Cerebellar nuclear complex (tissue), 1 donor: ENCODE results near the gene GPR21.

Source experiments
- DNase-seq, 2 experiments: peaks; one replicate each; lab custom pipeline; 2025; lab: John Stamatoyannopoulos, UW

GPR21 gene, protein sequence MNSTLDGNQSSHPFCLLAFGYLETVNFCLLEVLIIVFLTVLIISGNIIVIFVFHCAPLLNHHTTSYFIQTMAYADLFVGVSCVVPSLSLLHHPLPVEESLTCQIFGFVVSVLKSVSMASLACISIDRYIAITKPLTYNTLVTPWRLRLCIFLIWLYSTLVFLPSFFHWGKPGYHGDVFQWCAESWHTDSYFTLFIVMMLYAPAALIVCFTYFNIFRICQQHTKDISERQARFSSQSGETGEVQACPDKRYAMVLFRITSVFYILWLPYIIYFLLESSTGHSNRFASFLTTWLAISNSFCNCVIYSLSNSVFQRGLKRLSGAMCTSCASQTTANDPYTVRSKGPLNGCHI

DNA sequence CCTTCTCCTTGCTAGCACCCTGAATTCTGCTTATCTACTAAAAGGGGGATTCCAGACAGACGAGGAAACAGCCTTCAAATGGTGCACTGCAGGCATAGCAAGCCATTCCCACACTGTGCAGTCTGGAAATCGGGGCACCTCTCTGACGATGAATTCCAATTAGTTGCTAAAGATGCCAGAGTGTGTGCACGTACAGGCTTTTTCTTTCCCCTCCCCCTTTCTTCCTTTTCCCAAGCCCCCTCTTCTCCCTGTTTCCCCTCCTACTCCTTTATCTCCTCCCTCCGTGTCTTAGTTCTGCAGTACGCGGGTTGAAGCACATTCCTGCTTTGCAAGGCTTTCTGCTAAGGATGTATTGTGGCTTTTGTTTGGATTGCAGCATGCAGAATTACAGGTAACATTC lies at the start of gene GPR21:
Gene GPR21, plus strand, starts transcription at position 316 of the 400 bp plus-strand sequence. CDS start 900 bp downstream, outside the sequence.
- no peak for DNase-seq

DNA sequence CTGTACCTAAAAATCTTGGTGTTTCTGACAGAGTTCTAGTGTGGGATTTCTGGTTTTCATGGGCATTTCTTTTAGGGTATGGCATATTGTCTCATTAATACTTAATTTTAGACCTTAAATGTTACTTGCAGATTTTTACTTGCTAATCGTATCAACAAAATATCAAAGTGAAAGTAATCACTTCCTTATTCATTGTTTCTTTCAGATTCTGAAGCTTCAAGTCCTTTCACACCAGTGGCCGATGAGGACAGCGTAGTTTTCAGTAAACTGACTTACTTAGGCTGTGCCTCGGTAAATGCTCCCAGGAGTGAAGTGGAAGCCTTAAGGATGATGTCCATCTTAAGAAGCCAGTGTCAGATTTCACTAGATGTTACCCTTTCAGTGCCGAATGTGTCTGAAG lies 47.5 kb upstream of the GPR21 start:
- DNase-seq: no peak

DNA sequence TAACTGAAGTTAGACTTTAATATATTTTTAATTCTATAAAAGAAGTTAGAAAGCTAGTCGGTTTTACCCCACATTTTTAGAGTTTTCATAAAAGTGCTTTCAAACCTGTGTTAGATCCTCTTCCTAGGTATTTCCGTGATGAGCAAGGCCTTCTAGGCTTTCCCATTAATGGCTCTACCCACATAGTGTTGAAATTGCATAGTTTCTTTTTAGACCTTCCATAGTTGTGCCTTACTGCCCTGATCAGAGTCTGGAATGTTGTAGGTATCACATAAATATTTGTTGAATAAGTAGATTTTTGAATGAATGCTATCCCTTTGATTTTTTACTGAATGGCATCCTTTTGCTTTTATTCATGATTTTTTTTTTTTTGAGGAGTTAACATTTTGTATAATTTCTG lies 45.3 kb upstream of the GPR21 start:
- no peak for DNase-seq

DNA sequence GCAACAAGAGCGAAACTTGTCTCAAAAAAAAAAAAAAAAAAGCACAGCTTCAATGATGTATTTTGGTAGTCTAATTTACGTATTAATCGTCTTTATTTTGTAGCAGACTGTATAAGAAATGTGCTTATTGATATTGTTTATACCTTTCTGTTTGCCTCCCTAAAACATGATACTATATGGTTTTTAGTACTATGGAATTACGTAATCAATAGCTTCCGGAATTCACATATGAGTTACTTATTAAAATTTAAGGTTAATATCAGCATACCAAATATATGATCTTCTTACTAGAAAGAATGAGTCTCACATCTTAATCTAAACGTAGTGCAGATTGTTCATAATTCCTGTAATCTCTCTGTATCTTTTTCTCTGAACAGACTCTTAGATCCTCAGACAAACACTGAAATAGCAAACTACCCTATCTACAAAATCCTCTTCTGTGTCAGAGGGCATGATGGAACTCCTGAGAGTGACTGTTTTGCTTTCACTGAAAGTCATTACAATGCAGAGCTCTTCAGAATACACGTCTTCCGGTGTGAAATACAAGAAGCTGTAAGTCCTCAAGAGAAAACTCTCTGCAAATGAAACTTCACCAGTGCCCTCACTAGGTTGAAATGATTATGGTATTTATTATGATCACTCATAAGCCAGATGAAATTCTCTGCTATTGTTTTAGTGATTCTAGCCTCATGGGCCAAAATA lies 44.4 kb upstream of the GPR21 start:
- DNase-seq: no peak

DNA sequence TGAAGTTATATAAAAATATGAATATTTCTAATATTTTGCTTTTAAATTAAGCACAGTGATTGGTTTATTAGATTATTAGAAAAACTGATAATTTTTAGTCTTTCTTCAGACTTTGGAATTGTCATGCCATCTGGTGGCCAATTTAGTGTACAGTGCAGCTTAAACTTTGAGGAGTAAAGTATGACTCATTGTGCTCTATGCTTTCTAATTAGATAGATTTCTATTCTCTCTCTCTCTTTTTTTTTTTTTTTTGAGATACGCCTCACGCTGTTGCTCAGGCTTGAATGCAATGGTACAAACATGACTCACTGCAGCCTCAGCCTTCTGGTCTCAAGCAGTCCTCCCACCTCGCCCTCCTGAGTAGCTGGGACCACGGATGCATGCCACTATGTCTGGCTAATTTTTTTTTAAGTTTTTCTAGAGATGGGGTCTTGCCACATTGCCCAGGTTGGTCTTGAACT lies 42.1 kb upstream of the GPR21 start:
- no peak for DNase-seq

DNA sequence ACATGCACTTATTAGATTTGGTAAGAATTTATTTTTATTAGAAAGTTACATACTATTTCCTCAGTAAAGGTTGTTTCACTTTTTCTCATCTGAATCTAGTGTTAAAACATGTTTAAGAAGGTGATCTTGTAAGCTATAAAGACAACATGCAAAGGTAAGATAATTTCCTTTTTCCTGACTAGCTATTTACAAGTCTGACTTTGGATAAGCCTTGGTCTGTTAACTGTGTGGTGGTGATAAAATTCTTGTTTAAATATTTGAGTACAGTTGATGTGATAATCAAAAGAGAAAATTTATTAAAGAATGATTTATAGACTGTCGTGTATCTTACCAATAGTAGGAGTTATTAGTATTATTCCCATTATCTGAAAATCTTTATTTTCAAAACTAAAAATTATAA lies 36.9 kb upstream of the GPR21 start:
- no peak for DNase-seq

DNA sequence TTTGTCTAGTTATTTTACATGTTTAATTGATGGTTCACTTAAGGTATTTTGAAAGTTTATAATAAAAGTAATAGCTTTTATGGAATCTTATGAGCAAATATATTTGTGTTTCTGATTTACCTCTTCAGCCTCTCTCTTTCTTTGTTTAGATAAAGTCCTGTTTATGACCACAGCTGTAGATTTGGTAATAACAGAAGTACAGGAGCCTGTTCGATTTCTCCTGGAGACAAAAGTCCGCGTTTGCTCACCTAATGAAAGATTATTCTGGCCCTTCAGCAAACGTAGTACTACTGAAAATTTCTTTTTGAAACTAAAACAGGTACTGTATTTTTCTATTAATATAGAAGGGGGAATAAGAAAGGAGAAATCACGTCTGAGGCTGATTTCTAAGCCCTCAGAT lies 35.0 kb upstream of the GPR21 start:
- no peak for DNase-seq

DNA sequence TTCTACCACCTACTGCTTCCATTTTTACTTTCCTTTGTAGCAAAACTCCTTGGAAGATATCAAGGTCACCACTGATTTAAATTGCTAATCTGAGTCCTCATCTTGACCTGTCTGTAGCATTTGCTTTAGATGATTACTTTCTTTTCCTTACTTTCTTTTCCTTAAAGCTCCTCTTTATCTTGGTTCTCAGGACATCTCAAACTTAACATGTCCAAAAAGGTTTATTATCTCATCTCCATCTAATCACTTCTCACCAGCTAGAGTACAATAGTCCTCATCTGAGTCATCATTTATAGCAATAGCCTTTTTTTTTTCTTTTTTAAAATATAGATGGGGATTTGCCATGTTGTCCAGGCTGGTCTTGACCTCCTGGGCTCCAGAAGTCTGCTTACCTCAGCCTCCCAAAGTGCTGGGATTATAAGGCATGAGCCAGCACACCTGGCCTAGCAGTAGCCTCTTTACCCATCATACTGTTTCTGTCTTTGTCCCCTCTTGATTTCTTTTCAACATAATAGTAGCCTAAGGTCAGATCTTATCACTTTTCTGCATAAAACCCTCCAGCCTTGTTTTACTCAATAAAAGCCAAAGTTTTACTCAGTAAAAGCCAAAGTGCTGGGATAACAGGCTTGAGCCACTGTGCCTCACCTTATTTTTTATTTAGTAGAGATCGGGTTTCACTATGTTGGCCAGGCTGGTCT lies 32.9 kb upstream of the GPR21 start:
- DNase-seq: no peak

DNA sequence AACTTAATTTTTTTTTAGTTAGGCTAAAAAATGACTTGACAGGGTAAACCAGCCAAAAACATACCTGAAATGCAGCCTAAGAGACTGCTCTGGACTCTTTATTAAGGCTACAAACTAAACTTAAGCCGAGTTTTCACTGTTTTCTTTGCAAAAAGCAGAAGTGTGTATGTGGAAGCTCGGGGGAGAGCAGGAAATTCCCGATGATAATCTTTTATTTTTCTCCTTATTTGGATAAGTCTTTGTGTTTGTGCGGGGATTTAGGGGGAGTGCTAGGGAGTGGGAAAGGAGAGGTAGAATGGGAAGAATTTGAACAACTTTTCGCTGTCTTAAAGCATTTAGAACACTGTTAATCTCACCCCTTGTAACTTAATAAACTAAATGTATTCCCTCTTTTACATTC lies 30.7 kb upstream of the GPR21 start:
- DNase-seq: no peak

DNA sequence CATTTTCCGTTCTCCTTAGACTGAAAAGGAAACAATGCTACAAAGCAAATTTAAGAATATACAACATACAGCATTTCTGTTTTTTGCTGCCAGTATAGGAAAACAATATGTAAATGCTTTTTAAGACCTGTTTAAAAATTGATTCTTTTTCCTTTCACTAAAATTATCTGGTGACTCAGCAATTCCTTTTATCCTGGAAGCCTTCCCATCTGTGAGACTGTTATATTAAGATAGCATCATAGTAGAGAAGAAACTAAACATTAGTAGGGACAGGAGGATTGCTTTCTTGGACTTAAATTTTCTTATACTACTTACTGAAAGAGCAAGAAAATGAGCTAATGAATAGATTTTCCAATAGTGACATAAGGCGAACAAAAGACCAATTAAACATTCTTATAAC lies 30.0 kb upstream of the GPR21 start:
- DNase-seq: no peak

DNA sequence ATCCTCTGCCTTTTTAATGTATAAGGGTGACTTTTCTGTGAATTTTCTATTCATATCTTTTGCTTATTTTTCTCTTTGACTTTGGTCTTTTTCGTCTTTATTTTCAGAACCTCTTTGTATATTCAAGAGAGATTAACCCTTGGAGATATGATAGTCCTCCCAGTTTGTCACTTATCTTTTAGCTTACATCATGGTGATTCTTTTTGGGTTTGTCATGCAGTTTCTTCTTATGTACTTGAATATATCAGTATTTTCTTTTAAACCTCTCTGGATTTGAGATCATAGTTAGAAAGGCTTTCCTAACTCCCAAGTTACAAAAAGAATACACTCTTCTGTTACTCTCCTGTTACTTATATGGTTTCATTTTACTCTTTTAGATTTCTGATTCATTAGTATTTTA lies 27.5 kb upstream of the GPR21 start:
- DNase-seq: no peak

DNA sequence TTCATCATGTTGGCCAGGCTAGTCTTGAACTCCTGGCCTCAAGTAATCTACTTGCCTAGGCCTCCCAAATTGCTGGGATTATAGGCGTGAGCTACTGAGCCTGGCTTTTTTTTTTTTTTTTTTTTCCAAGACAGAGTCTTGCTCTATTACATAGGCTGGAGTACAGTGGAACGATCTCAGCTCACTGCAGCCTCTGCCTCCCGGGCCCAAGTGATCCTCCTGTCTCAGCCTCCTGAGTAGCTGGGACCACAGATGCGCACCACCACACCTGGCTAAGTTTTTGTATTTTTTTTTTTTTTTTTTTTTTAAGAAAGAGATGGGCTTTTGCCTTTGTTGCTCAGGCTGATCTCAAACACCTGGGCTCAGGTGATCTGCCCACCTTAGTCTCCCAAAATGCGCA lies 26.2 kb upstream of the GPR21 start:
- DNase-seq: no peak

DNA sequence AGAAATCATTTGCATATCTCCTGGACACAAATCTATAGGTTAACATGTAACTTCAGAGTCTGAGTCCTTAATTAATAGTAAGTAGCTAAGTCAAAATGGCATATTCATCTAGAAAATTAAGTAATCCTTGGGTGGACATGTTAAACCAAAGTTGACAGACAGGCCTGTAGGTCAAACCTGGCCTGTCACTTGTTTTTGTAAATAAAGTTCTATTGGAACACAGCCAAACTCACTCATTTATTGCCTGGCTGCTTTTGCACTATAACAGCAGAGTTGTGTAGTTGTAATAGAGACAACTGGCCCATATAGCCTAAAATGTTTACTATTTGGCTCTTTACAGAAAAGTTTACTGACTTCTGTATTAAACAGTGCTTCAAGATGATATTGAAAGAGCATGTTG lies 24.6 kb upstream of the GPR21 start:
- no peak for DNase-seq

DNA sequence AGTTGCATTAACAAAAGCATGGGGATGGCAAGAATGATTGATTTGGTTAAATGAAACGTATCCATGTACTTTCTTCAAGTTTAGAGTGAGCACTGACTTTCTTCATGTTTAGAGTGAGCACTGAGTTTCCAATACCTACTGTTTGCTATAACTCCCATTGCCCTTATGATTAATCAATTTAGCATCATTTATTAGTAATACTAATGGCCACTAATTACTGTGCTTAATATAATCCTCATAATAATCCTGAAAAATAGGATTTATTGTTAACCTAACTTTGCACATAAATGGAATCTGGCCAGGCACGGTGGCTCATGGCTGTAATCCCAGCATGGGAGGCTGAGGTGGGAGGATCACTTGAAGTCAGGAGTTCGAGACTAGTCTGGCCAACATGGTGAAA lies 22.1 kb upstream of the GPR21 start:
- DNase-seq: no peak

DNA sequence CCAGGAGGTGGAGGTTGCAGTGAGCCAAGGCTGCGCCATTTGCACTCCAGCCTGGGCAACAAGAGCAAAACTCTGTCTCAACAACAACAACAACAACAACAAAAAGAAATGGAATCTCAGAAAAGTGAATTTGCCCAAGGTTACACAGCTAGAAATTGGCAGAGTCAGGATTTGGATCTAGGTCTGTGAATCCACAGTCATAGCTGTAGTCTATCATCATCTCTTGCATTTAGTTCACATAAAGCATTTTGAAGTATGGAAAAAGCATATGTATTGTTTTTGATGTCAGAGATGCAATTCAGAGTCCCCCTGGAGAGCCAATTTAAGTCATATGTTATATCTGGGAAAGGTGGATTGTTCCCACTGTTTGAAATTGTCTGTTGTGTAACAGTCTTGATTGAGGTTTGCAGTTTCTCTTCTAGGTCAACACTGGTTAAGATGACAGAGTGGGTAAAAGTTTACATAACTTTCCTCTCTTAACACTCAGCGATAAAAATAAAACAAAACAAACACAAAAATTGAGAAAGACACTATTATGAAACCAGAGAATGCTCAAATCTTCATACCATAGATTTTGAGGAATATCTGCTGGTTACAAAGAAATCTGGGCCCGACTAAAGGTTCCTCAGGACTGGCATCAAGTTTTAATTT lies 21.5 kb upstream of the GPR21 start:
- DNase-seq: no peak

DNA sequence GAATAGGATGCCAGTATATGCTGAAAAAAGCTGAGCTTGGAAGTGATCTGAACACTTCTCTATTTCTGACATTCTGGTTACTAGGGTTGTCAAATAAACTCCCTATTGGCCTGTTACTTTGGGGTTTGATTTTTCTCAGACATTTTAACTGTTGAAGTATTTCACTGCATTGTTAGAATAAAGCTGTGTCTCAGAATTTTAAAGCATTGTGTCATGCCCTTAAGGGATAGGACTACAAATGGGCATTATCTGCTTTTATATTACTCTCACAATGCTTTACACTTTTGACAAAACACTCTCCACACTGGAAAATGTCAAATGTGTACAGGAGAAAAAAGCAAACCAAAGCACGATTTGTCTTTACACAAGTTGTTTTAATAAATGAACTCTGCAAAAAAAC lies 16.8 kb upstream of the GPR21 start:
- no peak for DNase-seq

DNA sequence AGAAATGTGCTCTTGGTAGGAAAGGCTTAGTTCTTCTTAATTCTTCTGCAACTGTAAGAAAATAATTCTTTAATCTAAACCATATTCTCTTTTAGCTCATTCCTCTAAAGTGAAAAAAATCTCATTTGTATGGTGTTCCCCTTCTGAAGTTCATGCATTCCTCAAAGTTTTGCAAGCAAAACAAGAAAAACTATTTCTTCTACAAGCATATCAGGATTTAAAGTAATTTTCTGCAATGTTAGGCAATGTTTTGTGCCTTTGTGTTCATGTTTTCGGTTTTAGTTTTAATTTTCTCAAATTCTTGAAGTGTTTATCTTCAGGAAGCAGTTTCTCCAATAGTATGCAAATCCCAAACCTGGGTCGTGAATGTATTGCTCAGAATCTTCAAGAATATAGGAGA lies 12.7 kb upstream of the GPR21 start:
- DNase-seq: no peak

DNA sequence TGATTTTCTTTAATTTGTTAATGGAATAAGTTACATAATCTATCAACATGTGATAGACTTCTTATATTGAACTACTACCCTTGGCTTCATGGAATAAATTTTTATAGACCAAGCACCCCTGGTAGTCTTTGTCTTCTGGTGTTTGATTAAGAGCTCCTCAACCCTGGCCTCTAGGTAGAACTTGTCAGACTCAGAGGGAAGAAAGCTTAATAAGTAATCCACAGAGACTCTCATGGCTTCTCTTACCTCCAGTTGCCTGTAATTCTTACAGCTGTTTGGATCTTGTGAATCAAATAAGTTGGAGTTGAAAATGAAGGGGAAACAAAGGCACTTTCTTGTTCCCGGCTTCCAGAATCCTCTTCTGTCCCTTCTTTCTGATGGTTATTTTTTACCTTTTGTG lies 7.0 kb upstream of the GPR21 start:
- DNase-seq: no peak

DNA sequence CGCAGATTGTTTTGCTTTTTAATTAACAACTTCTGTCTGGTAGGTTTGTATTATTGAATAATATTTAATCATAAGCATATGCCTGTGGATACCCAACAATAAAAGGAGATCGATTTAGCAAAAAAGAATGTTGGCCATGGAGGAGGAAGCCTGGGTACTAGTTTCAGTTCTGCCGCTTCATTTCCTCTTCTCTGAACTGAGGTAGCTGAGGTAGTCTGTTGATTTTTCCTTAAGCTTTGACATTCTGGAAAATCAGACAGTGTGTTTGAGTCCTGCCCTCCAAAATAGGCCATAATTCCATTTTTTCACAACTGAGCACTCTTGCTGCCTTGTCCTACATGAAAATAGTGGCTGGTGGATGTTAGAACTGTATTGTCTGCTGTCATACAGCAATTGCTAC lies 6.0 kb upstream of the GPR21 start:
- DNase-seq: no peak

DNA sequence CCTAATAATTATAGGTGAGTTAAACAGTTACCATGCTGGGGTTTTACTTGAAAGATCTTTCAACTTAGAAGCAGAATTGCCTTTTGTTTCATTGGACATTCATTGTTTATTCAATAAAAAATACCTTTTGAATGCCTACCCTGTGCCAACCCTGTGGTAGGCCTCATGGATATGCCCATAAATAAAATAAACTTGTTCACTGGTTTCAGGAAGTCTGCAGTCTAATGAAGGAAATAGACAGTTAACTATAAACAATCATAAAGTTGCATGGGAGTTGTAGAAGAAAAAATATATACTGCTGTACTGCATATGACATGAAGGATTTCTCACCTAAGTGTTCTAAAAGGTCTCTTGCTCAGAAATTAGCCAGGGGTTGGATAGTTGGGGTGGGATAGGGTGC lies 5.3 kb upstream of the GPR21 start:
- DNase-seq: no peak

DNA sequence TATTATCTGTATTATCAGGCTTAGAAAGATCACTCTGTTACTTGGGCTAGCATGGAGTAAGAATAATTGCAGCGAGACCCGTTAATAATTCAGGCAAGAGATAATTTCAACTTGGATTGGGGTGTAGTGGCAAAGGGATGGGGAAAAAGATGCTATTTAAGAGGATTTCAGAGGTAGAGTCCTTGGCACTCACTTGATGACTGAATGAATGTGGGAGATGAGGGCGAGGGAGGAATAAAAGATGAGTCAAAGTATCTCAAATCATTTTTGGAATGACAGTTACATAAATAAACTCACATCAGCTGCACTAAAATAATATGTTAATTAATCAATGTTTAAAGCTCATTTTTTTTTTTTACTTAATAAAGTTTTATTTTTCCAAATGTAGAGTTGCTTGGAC lies 4.5 kb upstream of the GPR21 start:
- no peak for DNase-seq

DNA sequence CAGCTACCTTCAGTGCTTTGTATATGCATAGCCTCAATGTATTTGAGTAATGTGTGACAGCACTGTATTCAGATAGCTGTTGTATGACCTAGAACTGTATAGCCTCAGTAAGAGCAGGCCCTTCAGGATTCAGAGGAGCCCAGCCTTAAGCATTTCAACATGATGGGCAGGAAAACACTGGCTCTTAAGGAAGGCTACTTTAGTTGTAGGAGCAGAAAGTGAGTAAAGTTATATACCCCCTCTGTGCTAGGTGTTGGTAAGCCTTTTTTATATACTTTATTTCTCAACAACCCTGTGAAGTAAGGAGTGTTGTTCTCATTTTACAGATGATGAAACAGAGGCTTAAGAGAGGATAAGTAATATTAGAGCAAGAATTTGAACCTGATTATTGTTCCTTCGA lies 1.5 kb upstream of the GPR21 start:
- DNase-seq: no peak
